Astrocyte of the cerebellum (primary cell): ENCODE measurements around the gene SLC16A6.
"Not testable (repeated sequence)": the region's sequence is repeated elsewhere in the genome, so short reads cannot be mapped to it uniquely, and the experiment has no call there.

Source experiments
- DNase-seq: peaks from one replicate; pipeline ENCODE4 v3.0.0-alpha.2; 2011; ENCODE audit warnings: low read depth
- H3K4me3 ChIP-seq: 2 replicates; pipeline ENCODE4 v1.5.1; 2011; ENCODE audit warnings: mild to moderate bottlenecking, low read depth, low read length, moderate library complexity
- CTCF ChIP-seq: IDR thresholded peaks from 2 replicates; pipeline ENCODE4 v1.5.1; 2012; ENCODE audit warnings: low read length, low read depth, moderate library complexity, mild to moderate bottlenecking; ENCODE audit errors: missing control alignments
- in situ Hi-C: cut with HindIII; loops from 2 replicates; pipeline ENCODE4 v1.10.0; 2017; ENCODE audit warnings: low sequenced_read_pairs

The SLC16A6 gene

GRCh38 chr17:68290955-68291835 lies at the start of gene SLC16A6, which contains the start of gene ARSG:
Gene SLC16A6 (minus strand): TSS chr17:68291127. CDS start chr17:68278320, 12,807 bp downstream.
Gene ARSG (plus strand): TSS chr17:68291495. CDS start chr17:68307494, 15,999 bp downstream.
- no peak for TF ChIP-seq CTCF
- DNase-seq, result no peak
- H3K4me3 ChIP-seq, result peak within 1 kb of the TSS; percentile 55
- in situ Hi-C loops, result no loop called here

GRCh38 chr17:68334393-68334792 lies 43.5 kb upstream of the SLC16A6 start:
- DNase-seq, result no peak
- in situ Hi-C loops, result no loop called here

GRCh38 chr17:68331932-68332331 lies 41.0 kb upstream of the SLC16A6 start:
- in situ Hi-C loops, DNase-seq, H3K4me3 ChIP-seq: not testable (repeated sequence)

More at GRCh38 chr17:68334393-68334792, 43.5 kb upstream of the SLC16A6 start:
- no peak for TF ChIP-seq CTCF
- no peak overlapping the region for H3K4me3 ChIP-seq

GRCh38 chr17:68329331-68329730 lies 38.4 kb upstream of the SLC16A6 start:
- no peak for TF ChIP-seq CTCF
- no peak for DNase-seq
- in situ Hi-C loops, result no loop called here
- H3K4me3 ChIP-seq, result no peak overlapping the region

- no peak for TF ChIP-seq CTCF
- no peak for DNase-seq
- H3K4me3 ChIP-seq, result no peak overlapping the region
- in situ Hi-C loops, result no loop called here
These were observed 37.7 kb upstream of the SLC16A6 start for GRCh38 chr17:68328676-68329075.

- no peak overlapping the region for H3K4me3 ChIP-seq
- no peak for TF ChIP-seq CTCF
- in situ Hi-C loops, result no loop called here
- no peak for DNase-seq
These were observed 37.1 kb upstream of the SLC16A6 start for GRCh38 chr17:68327823-68328557.

- no peak overlapping the region for H3K4me3 ChIP-seq
- in situ Hi-C loops, result no loop called here
- DNase-seq, result no peak
- TF ChIP-seq CTCF, result no peak
These were observed 35.8 kb upstream of the SLC16A6 start for GRCh38 chr17:68326681-68327080.
